Activated T-cell treated with anti-CD3 and anti-CD28 coated beads, Interleukin-2, amount 50 U/mL, for 4 hours (primary cell): ENCODE measurements around the gene FUCA1. TPM values are rescaled to one million over a fixed set of nuclear protein-coding genes. Genes with fewer than 3 reads are reported as not detected.
A peak's percentile ranks its signal among the peaks of the same experiment; 100 is the strongest.
"Not testable (repeated sequence)": the region's sequence is repeated elsewhere in the genome, so short reads cannot be mapped to it uniquely, and the experiment has no call there.

Experiments used
- ATAC-seq, 2 donors: fragments of 200-7000 bp; cut with Tn5 transposase; one replicate each; pipeline ENCODE4 v1.10.0; 2021
- DNase-seq: peaks from one replicate; pipeline ENCODE4 v3.0.0-alpha.2; 2020
- H3K27me3 Mint-ChIP-seq: one replicate; pipeline ENCODE4 v1.8.0; 2021; ENCODE audit warnings: low read depth, mixed read lengths
- H3K36me3 Mint-ChIP-seq: one replicate; pipeline ENCODE4 v1.8.0; 2022; ENCODE audit warnings: mixed read lengths; ENCODE audit not compliant: insufficient read depth
- H3K4me1 Mint-ChIP-seq: one replicate; pipeline ENCODE4 v1.8.0; 2021; ENCODE audit warnings: low read depth, mixed read lengths
- H3K4me3 Mint-ChIP-seq: one replicate; pipeline ENCODE4 v1.8.0; 2021; ENCODE audit warnings: mild to moderate bottlenecking, moderate library complexity, mixed read lengths
- H3K9me3 Mint-ChIP-seq: one replicate; pipeline ENCODE4 v1.8.0; 2021; ENCODE audit warnings: mixed read lengths
- total RNA-seq, 3 donors: library from RNA; stranded (reverse); gene quantifications; one replicate each; pipeline ENCODE4 v1.2.1, GENCODE V29; 2021

Gene FUCA1
- total RNA-seq, 3 donors from 2014 or later, result 4.8 to 6.0 (median 5.5) TPM

DNA sequence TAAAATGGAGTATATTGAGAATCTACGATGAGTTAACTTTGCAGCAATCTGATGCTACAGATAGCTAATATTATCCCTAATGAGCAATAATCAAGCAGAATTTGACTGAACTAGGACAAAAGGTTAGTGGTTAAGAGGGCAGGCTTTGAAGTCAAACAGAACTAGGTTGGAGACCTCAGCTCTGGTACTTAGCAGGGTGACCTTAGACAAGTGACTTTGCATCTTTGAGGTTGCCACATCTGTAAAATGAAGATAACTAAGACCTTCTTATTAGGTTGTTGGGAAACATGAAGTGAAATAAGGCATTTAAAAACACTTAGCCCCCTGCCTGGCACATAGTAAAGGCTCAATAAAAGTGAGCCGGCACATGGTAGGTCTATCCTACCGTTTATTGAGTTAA, 4.3 kb upstream of the FUCA1 start:
- no peaks in the 10 kb centered on the region for H3K36me3 Mint-ChIP-seq
- ATAC-seq (no peak), DNase-seq (no peak)
- H3K27me3 Mint-ChIP-seq, result no peaks in the 10 kb centered on the region
- no peaks in the 10 kb centered on the region for H3K9me3 Mint-ChIP-seq
- H3K4me1 Mint-ChIP-seq, result peaks cover 11% of the 10 kb centered on the region
- no peak overlapping the region for H3K4me3 Mint-ChIP-seq

GRCh38 chr1:23869051-23869450, 961 bp upstream of the FUCA1 start:
- Mint-ChIP-seq H3K4me3 (peak overlapping the region; percentile 84), H3K36me3 (no peaks in the 10 kb centered on the region), H3K27me3 (no peaks in the 10 kb centered on the region), H3K4me1 (peaks cover 21% of the 10 kb centered on the region), H3K9me3 (no peaks in the 10 kb centered on the region)
- no peak for DNase-seq
- ATAC-seq, result no peak

DNA sequence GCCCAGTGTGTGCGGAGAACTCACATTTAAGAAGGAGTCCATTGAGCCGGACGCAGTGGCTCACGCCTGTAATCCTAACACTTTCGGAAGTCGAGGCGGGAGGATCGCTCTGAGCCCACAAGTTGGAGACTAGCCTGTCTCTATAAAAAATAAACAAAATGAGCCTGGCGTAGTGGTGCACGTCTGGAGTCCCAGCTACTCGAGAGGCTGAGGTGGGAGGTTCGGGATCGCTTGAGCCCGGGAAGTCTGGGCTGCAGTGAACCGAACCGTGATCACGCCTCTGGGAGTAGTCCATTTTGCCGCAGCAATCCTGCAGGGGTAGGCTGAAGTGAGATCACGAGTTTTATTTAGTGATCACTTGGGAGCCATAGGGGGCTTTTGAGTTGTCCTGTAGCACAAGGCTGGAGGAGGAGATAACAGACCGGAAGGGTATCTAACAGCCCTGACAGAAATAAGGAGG, 497 bp upstream of the FUCA1 start:
- H3K4me1 Mint-ChIP-seq, result peaks cover 21% of the 10 kb centered on the region
- no peaks in the 10 kb centered on the region for H3K9me3 Mint-ChIP-seq
- DNase-seq, result no peak
- no peaks in the 10 kb centered on the region for H3K36me3 Mint-ChIP-seq
- peak overlapping the region; percentile 84 for H3K4me3 Mint-ChIP-seq
- ATAC-seq, result peak in 1 of 2 donors; percentile 4
- no peaks in the 10 kb centered on the region for H3K27me3 Mint-ChIP-seq

GRCh38 chr1:23867542-23867894, 572 bp downstream of the FUCA1 start:
- ATAC-seq, result no peak
- Mint-ChIP-seq H3K4me1 (peaks cover 21% of the 10 kb centered on the region), H3K9me3 (no peaks in the 10 kb centered on the region), H3K4me3 (peak overlapping the region; percentile 84), H3K27me3 (no peaks in the 10 kb centered on the region), H3K36me3 (no peaks in the 10 kb centered on the region)
- DNase-seq, result no peak

DNA sequence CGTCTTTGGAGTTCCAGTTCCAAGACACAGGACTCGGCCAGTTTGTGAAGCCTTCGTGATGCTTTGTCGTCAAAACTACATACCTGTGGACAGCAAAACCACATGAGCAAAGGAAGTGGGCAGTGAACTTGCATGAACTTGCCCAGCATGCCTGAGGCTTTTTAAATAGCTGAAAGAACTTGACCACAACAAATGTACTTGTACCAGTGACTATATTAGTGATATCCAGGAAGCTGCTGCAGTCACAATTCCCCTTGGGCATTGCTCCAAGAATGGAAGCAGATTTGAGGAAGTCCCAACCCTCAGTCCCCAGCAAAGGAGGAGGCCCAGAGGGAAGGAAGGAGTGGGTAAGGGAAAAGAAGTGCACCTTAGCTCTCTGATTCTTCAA, 2.6 kb downstream of the FUCA1 start:
- Mint-ChIP-seq H3K4me1 (peaks cover 21% of the 10 kb centered on the region), H3K27me3 (no peaks in the 10 kb centered on the region), H3K4me3 (no peak overlapping the region), H3K36me3 (peaks cover 3% of the 10 kb centered on the region), H3K9me3 (no peaks in the 10 kb centered on the region)
- DNase-seq, result no peak
- no peak for ATAC-seq

DNA sequence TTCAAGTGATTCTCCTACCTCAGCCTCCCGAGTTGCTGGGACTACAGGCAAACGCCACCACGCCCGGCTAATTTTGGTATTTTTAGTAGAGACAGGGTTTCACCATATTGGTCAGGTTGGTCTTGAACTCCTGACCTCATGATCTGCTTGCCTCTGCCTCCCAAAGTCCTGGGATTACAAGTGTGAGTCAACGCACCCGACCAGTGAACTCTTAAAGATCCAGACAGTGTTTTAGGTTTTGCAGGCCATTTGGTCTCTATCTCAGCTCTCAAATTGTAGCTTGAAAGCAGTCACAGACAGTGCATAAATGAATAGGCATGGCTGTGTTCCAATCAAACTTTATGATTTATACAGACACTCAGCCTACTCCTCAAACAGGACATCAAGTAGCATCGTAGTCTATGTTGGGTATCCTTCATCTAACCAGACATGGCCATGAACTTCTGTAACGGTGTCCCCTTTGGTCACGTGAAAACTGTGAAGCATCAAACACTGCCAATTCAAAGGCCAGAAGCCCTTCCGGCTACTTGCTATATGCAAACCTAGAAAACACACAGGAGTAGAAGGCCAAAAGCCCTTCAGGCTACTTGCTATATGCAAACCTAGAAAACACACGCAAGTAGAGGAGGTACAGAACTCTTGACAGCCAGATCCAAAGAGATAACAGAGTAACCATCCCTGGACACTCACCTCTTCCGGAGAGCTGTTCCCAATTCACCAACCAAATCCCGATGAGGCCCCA, 3.1 kb downstream of the FUCA1 start:
- Mint-ChIP-seq H3K4me1 (peaks cover 21% of the 10 kb centered on the region), H3K27me3 (no peaks in the 10 kb centered on the region), H3K36me3 (peaks cover 3% of the 10 kb centered on the region), H3K9me3 (no peaks in the 10 kb centered on the region), H3K4me3 (no peak overlapping the region)
- DNase-seq, result no peak
- no peak for ATAC-seq

DNA sequence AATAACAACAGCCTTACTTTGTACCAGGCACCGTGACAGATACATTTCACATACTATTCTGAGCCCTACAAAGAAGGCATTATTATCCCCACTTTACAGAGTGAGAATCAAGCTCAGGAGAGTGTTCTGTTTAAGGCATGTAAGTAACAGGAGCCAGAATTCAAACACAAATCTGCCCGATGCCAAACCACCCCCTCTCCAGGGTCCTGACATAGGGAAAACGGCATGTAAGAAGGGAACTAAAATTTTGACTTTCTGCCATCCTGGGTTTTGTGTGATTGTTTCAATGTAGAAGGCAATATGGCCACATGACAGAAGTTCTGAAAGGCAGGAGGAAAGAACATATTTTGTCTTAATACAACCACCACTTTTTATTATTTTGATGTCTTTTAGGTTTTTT, 5.5 kb downstream of the FUCA1 start:
- Mint-ChIP-seq H3K27me3 (no peaks in the 10 kb centered on the region), H3K4me3 (no peak overlapping the region), H3K4me1 (peaks cover 11% of the 10 kb centered on the region), H3K36me3 (peaks cover 5% of the 10 kb centered on the region), H3K9me3 (no peaks in the 10 kb centered on the region)
- DNase-seq (no peak), ATAC-seq (no peak)

GRCh38 chr1:23854568-23854967, 13.5 kb downstream of the FUCA1 start:
- Mint-ChIP-seq H3K27me3 (no peaks in the 10 kb centered on the region), H3K4me3 (no peak overlapping the region), H3K36me3 (peaks cover 15% of the 10 kb centered on the region), H3K4me1 (no peaks in the 10 kb centered on the region), H3K9me3 (no peaks in the 10 kb centered on the region)
- ATAC-seq, result no peak
- DNase-seq, result no peak

GRCh38 chr1:23853124-23853523, 15.0 kb downstream of the FUCA1 start:
- H3K4me3 Mint-ChIP-seq, H3K9me3 Mint-ChIP-seq, ATAC-seq, H3K27me3 Mint-ChIP-seq, H3K4me1 Mint-ChIP-seq, DNase-seq: not testable (repeated sequence)
- H3K36me3 Mint-ChIP-seq, result peaks cover 21% of the 10 kb centered on the region

- not testable (repeated sequence) for DNase-seq, H3K4me1 Mint-ChIP-seq, H3K9me3 Mint-ChIP-seq, H3K4me3 Mint-ChIP-seq, H3K27me3 Mint-ChIP-seq, ATAC-seq
- peaks cover 30% of the 10 kb centered on the region for H3K36me3 Mint-ChIP-seq
These were observed 16.7 kb downstream of the FUCA1 start for GRCh38 chr1:23851406-23851805.

GRCh38 chr1:23848673-23849616, 19.1 kb downstream of the FUCA1 start:
- Mint-ChIP-seq H3K9me3 (no peaks in the 10 kb centered on the region), H3K4me3 (no peak overlapping the region), H3K36me3 (peaks cover 28% of the 10 kb centered on the region), H3K27me3 (no peaks in the 10 kb centered on the region), H3K4me1 (no peaks in the 10 kb centered on the region)
- DNase-seq, result no peak
- ATAC-seq, result no peak

- H3K4me3 Mint-ChIP-seq, H3K4me1 Mint-ChIP-seq, H3K27me3 Mint-ChIP-seq, DNase-seq, H3K9me3 Mint-ChIP-seq, ATAC-seq: not testable (repeated sequence)
- peaks cover 29% of the 10 kb centered on the region for H3K36me3 Mint-ChIP-seq
These were observed 20.5 kb downstream of the FUCA1 start for GRCh38 chr1:23847482-23848095.

DNA sequence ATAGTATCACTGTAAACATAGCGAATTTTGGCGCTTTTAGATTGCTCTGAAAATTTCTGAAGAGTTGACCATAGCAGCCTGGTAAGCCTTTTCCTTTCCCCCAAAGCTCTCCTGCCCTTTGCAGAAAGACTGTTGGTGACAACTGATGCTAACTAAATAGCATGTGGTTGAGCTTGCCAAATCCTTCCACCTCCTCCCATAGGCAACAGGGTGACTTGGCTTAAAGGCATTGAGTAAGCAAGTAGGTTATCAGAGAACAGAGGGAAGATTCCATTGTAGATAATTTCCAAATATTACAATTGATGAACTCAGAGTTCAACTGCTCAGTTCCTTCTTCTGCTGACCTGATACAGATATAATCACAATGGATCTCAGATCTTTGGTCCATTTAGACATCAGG, 22.9 kb downstream of the FUCA1 start:
- ATAC-seq, result no peak
- Mint-ChIP-seq H3K4me1 (no peaks in the 10 kb centered on the region), H3K4me3 (no peak overlapping the region), H3K9me3 (no peaks in the 10 kb centered on the region), H3K27me3 (no peaks in the 10 kb centered on the region), H3K36me3 (peaks cover 29% of the 10 kb centered on the region)
- no peak for DNase-seq

DNA sequence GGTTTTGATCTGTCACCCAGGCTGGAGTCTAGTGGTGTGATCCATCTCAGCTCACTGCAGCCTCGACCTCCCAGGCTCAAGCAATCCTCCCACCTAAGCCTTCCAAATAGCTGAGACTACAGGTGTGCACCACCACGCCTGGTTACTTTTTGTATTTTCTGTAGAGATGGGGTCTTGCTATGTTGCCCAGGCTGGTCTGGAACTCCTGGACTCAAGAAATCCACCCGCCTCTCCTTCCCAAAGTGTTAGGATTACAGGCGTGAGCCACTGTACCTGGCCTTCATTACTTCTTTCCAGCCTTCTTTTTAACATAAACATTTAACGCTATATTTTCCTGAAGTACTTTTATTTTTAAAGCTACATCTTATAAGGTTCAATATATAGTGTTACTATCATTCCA, 24.4 kb downstream of the FUCA1 start:
- H3K4me1 Mint-ChIP-seq, result peaks cover under 1% of the 10 kb centered on the region
- no peak overlapping the region for H3K4me3 Mint-ChIP-seq
- ATAC-seq (no peak), DNase-seq (no peak)
- no peaks in the 10 kb centered on the region for H3K9me3 Mint-ChIP-seq
- peaks cover 27% of the 10 kb centered on the region for H3K36me3 Mint-ChIP-seq
- H3K27me3 Mint-ChIP-seq, result no peaks in the 10 kb centered on the region
